ENCODE results near the gene PIK3C2G. TPM values are rescaled to one million over a fixed set of nuclear protein-coding genes. Genes with fewer than 3 reads are reported as not detected.

PIK3C2G gene
- total RNA-seq, 1 experiment from 2014 or later: not detected

DNA sequence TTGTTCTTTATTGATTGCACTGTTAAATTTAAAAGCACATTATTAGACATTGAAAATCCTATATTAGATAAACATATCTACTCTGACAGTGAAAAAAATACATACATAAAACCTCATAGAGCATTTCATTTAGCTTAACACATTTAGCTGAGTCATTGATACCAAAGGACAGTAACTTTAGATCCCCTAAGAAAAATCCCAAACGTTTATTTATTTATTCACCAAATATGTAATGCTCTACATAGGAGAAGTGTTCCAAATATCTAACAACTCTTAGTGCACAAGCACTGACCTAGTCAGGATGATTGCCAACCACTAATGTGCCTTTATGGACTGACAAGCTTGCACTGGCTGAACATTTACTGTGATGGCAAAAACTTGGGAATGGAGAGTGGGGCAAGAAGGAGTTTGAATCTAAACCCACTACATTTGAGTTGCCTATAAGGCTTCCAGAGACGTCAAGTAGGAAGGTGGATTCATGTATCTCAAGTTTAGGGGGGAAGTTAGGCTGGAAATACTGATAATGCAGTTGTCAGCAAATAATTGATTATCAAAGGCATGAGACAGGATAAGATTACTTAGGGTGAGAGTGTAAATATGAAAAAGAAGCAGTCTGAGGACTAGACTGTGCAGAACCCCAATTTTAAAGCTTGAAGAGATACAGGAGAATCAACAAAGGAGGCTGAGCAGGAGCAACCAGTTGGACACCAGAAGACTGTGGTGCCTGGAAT is 320.1 kb downstream of the PIK3C2G start:
- Histone ChIP-seq H3K9me3 (ENCODE audit: low read length) (no peaks in the 10 kb centered on the region), H3K9ac (ENCODE audit: low read length) (no peak overlapping the region), H3K9me2 (replicated peaks; ENCODE audit: insufficient read depth, low read length) (no peaks in the 10 kb centered on the region), H3K4me2 (ENCODE audit: low read depth, low read length, poor library complexity, severe bottlenecking) (no peak overlapping the region), H4K20me1 (ENCODE audit: insufficient read depth, low read depth, low read length) (no peaks in the 10 kb centered on the region), H3K4me3 (ENCODE audit: low read length) (no peak overlapping the region), H2AFZ (ENCODE audit: low read length) (no peak overlapping the region), H3K27me3 (ENCODE audit: low read length) (no peaks in the 10 kb centered on the region), H3K4me1 (ENCODE audit: low read length) (no peaks in the 10 kb centered on the region), H3K27ac (ENCODE audit: low read length) (no peak overlapping the region), H3K36me3 (ENCODE audit: insufficient read depth, low read length) (no peaks in the 10 kb centered on the region), H3K79me2 (ENCODE audit: low read length) (no peaks in the 10 kb centered on the region)
- no peak for DNase-seq

DNA sequence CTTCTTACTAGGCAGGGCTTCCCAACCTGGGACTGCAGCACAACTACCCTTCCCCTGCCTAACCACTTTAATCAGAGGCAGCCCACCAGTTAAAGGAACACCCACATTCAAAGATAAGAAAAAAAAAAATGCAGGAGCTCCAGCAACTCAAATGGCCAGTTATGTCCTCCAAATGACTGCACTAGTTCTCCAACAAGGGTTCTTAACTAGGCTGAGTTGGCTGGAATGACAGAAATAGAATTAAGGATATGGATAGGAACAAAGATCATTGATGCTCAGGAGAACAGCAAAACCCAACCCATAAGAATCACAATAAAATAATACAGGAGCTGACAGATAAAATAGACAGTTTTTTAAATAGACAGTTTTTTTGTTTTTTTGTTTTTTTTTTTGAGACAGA is 322.3 kb downstream of the PIK3C2G start:
- no peak overlapping the region for H3K4me3 ChIP-seq (ENCODE audit: low read length)
- no peak overlapping the region for H2AFZ ChIP-seq (ENCODE audit: low read length)
- H3K9me3 ChIP-seq (ENCODE audit: low read length): no peaks in the 10 kb centered on the region; the same call in 1 of the 2 replicates
- H3K9me2 ChIP-seq (replicated peaks; ENCODE audit: insufficient read depth, low read length): no peaks in the 10 kb centered on the region
- no peak overlapping the region for H3K27ac ChIP-seq (ENCODE audit: low read length)
- no peaks in the 10 kb centered on the region for H3K79me2 ChIP-seq (ENCODE audit: low read length)
- H3K27me3 ChIP-seq (ENCODE audit: low read length): no peaks in the 10 kb centered on the region
- no peaks in the 10 kb centered on the region for H4K20me1 ChIP-seq (ENCODE audit: insufficient read depth, low read depth, low read length)
- no peak for DNase-seq
- H3K36me3 ChIP-seq (ENCODE audit: insufficient read depth, low read length): no peaks in the 10 kb centered on the region
- H3K4me1 ChIP-seq (ENCODE audit: low read length): no peaks in the 10 kb centered on the region
- no peak overlapping the region for H3K4me2 ChIP-seq (ENCODE audit: low read depth, low read length, poor library complexity, severe bottlenecking)
- no peak overlapping the region for H3K9ac ChIP-seq (ENCODE audit: low read length)

DNA sequence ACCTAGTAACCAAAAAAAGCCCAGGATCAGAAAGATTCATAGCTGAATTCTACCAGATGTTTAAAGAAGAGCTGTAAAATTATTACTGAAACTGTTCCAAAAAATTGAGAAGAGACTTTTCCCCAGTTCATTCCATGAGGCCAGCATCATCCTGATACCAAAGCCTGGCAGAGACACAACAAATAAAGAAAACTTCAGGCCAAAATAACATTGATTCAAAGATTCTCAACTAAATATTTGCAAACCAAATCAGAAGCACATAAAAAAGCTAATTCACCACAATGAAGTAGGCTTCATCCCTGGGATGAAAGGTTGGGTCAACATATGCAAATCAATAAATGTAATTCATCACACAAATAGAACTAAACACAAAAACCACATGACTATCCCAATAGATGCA is 325.3 kb downstream of the PIK3C2G start:
- no peak for DNase-seq
- no peak overlapping the region for H2AFZ ChIP-seq (ENCODE audit: low read length)
- H3K4me3 ChIP-seq (ENCODE audit: low read length): no peak overlapping the region
- no peak overlapping the region for H3K4me2 ChIP-seq (ENCODE audit: low read depth, low read length, poor library complexity, severe bottlenecking)
- H3K9me2 ChIP-seq (replicated peaks; ENCODE audit: insufficient read depth, low read length): no peaks in the 10 kb centered on the region
- no peaks in the 10 kb centered on the region for H3K79me2 ChIP-seq (ENCODE audit: low read length)
- H3K9me3 ChIP-seq (ENCODE audit: low read length): peaks cover 2% of the 10 kb centered on the region; the same call in 1 of the 2 replicates
- no peak overlapping the region for H3K9ac ChIP-seq (ENCODE audit: low read length)
- no peaks in the 10 kb centered on the region for H3K36me3 ChIP-seq (ENCODE audit: insufficient read depth, low read length)
- no peak overlapping the region for H3K27ac ChIP-seq (ENCODE audit: low read length)
- no peaks in the 10 kb centered on the region for H3K27me3 ChIP-seq (ENCODE audit: low read length)
- no peaks in the 10 kb centered on the region for H4K20me1 ChIP-seq (ENCODE audit: insufficient read depth, low read depth, low read length)
- H3K4me1 ChIP-seq (ENCODE audit: low read length): no peaks in the 10 kb centered on the region

DNA sequence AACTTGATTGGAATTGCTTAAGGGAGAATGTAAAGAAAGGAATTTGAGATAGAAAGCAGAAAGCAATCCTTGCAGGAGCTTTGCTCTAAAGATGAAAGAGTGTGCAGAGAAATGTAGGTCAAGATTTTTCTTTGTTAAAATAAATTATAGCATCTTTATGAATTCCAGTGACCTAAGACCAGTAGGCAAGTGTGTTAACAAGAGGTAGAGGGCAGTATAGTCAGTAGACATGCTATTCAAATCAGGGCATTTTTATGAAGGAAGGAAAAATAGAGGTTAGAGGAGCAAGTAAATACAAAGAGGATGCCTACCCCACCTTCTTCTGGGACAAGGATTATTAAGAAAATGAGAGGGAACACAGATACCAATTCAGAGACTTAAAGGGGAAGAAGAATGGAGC is 328.0 kb downstream of the PIK3C2G start:
- no peak overlapping the region for H3K4me2 ChIP-seq (ENCODE audit: low read depth, low read length, poor library complexity, severe bottlenecking)
- no peaks in the 10 kb centered on the region for H3K36me3 ChIP-seq (ENCODE audit: insufficient read depth, low read length)
- no peak for DNase-seq
- no peak overlapping the region for H3K27ac ChIP-seq (ENCODE audit: low read length)
- H2AFZ ChIP-seq (ENCODE audit: low read length): no peak overlapping the region
- H3K9me3 ChIP-seq (ENCODE audit: low read length): peaks cover 2% of the 10 kb centered on the region; the same call in 1 of the 2 replicates
- H4K20me1 ChIP-seq (ENCODE audit: insufficient read depth, low read depth, low read length): no peaks in the 10 kb centered on the region
- no peak overlapping the region for H3K4me3 ChIP-seq (ENCODE audit: low read length)
- no peaks in the 10 kb centered on the region for H3K4me1 ChIP-seq (ENCODE audit: low read length)
- H3K9ac ChIP-seq (ENCODE audit: low read length): no peak overlapping the region
- no peaks in the 10 kb centered on the region for H3K27me3 ChIP-seq (ENCODE audit: low read length)
- H3K79me2 ChIP-seq (ENCODE audit: low read length): no peaks in the 10 kb centered on the region
- H3K9me2 ChIP-seq (replicated peaks; ENCODE audit: insufficient read depth, low read length): no peaks in the 10 kb centered on the region

DNA sequence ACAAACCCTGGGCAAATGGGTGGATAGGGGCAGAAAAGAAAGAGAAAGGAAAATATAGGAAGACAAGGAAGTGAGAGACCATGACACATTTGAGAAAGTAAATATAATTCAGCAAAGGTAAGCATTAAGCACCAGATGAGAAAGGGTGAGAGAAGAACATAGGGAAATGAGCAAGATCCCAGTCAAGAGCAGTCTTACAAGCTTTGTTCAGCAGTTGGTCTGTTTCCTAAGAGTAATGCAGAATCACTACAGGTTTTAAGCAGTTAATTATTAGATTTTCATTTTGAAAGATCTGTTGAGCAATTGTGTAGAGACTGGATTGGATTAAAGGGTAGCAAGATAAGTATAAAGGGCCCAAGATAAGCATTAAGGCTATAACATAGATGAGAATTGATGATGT is 330.2 kb downstream of the PIK3C2G start:
- Histone ChIP-seq H3K27ac (ENCODE audit: low read length) (no peak overlapping the region), H3K79me2 (ENCODE audit: low read length) (no peaks in the 10 kb centered on the region), H4K20me1 (ENCODE audit: insufficient read depth, low read depth, low read length) (no peaks in the 10 kb centered on the region), H3K4me2 (ENCODE audit: low read depth, low read length, poor library complexity, severe bottlenecking) (no peak overlapping the region), H3K4me1 (ENCODE audit: low read length) (no peaks in the 10 kb centered on the region), H3K27me3 (ENCODE audit: low read length) (no peaks in the 10 kb centered on the region), H3K9ac (ENCODE audit: low read length) (no peak overlapping the region), H3K4me3 (ENCODE audit: low read length) (no peak overlapping the region), H3K36me3 (ENCODE audit: insufficient read depth, low read length) (no peaks in the 10 kb centered on the region), H3K9me3 (ENCODE audit: low read length) (peaks cover 2% of the 10 kb centered on the region; the same call in 1 of the 2 replicates), H3K9me2 (replicated peaks; ENCODE audit: insufficient read depth, low read length) (no peaks in the 10 kb centered on the region), H2AFZ (ENCODE audit: low read length) (no peak overlapping the region)
- DNase-seq: no peak

DNA sequence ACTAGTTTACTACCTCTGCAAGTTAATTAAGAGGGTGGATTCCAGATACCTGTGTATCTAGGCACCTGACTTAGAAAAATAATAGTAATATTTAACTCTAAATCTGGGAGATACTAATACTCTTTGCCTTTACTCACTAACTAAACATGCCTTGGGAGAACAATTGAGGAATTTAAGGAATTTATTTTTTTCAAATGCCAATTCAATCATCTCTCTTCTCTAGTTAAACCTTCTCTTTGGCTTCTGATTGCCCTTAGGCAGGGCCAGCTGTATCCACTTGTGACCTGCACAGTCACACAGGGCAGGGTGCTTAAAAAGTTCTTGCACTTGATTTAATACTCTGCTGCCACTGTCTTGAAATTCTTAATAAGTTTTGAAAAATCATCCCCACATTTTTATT is 334.1 kb downstream of the PIK3C2G start:
- H3K9ac ChIP-seq (ENCODE audit: low read length): no peak overlapping the region
- H3K9me2 ChIP-seq (replicated peaks; ENCODE audit: insufficient read depth, low read length): no peaks in the 10 kb centered on the region
- H4K20me1 ChIP-seq (ENCODE audit: insufficient read depth, low read depth, low read length): no peaks in the 10 kb centered on the region
- H3K27ac ChIP-seq (ENCODE audit: low read length): no peak overlapping the region
- DNase-seq: no peak
- no peaks in the 10 kb centered on the region for H3K36me3 ChIP-seq (ENCODE audit: insufficient read depth, low read length)
- no peaks in the 10 kb centered on the region for H3K4me1 ChIP-seq (ENCODE audit: low read length)
- no peak overlapping the region for H2AFZ ChIP-seq (ENCODE audit: low read length)
- H3K4me3 ChIP-seq (ENCODE audit: low read length): no peak overlapping the region
- no peaks in the 10 kb centered on the region for H3K79me2 ChIP-seq (ENCODE audit: low read length)
- H3K4me2 ChIP-seq (ENCODE audit: low read depth, low read length, poor library complexity, severe bottlenecking): no peak overlapping the region
- H3K27me3 ChIP-seq (ENCODE audit: low read length): no peaks in the 10 kb centered on the region
- H3K9me3 ChIP-seq (ENCODE audit: low read length): no peaks in the 10 kb centered on the region

DNA sequence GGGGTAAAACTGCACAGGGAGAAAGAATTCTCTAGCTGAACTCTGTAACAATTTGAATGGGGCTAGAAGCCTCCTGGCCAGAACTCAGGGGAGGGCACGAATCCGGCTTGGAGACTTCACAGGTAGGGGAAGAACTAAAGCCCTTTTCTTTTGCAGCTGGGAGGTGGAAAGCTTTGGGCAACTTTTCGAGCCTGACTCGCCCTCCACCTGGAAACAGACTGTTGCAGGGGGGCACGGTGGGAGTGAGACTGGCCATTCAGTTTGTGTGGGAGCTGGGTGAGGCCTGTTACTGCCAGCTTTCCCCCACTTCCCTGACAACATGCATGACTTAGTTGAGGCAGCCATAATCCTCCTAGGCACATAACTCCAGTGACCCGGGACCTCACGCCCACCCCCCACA is 340.6 kb downstream of the PIK3C2G start:
- H3K9ac ChIP-seq (ENCODE audit: low read length): no peak overlapping the region
- H3K27me3 ChIP-seq (ENCODE audit: low read length): no peaks in the 10 kb centered on the region
- DNase-seq: no peak
- no peaks in the 10 kb centered on the region for H4K20me1 ChIP-seq (ENCODE audit: insufficient read depth, low read depth, low read length)
- H3K4me3 ChIP-seq (ENCODE audit: low read length): no peak overlapping the region
- no peak overlapping the region for H3K27ac ChIP-seq (ENCODE audit: low read length)
- no peaks in the 10 kb centered on the region for H3K36me3 ChIP-seq (ENCODE audit: insufficient read depth, low read length)
- no peaks in the 10 kb centered on the region for H3K9me3 ChIP-seq (ENCODE audit: low read length)
- no peak overlapping the region for H3K4me2 ChIP-seq (ENCODE audit: low read depth, low read length, poor library complexity, severe bottlenecking)
- no peaks in the 10 kb centered on the region for H3K79me2 ChIP-seq (ENCODE audit: low read length)
- no peak overlapping the region for H2AFZ ChIP-seq (ENCODE audit: low read length)
- no peaks in the 10 kb centered on the region for H3K9me2 ChIP-seq (replicated peaks; ENCODE audit: insufficient read depth, low read length)
- no peaks in the 10 kb centered on the region for H3K4me1 ChIP-seq (ENCODE audit: low read length)

DNA sequence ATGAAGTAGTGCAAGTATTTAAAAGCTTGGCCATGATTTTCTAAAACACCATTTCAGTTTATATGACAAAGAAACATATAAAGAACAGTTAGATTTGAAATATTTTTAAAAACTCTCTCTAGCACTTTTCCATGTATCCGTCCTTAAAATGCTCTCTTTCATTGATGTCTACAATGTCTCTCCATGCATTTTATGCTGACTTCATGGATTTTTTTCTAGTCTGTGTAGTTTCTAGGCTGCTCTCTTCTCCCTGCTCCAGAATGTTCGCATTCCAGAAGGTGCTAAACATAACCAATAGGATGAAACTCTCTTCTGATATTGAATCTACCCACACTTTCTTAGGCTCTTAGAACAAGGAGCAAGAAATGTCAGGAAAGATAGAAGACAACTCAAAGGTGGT is 351.7 kb downstream of the PIK3C2G start:
- H3K36me3 ChIP-seq (ENCODE audit: insufficient read depth, low read length): no peaks in the 10 kb centered on the region
- no peak overlapping the region for H3K4me2 ChIP-seq (ENCODE audit: low read depth, low read length, poor library complexity, severe bottlenecking)
- no peaks in the 10 kb centered on the region for H3K4me1 ChIP-seq (ENCODE audit: low read length)
- no peaks in the 10 kb centered on the region for H4K20me1 ChIP-seq (ENCODE audit: insufficient read depth, low read depth, low read length)
- no peak overlapping the region for H3K9ac ChIP-seq (ENCODE audit: low read length)
- no peaks in the 10 kb centered on the region for H3K79me2 ChIP-seq (ENCODE audit: low read length)
- H2AFZ ChIP-seq (ENCODE audit: low read length): no peak overlapping the region
- no peak overlapping the region for H3K4me3 ChIP-seq (ENCODE audit: low read length)
- no peak for DNase-seq
- no peak overlapping the region for H3K27ac ChIP-seq (ENCODE audit: low read length)
- no peaks in the 10 kb centered on the region for H3K9me2 ChIP-seq (replicated peaks; ENCODE audit: insufficient read depth, low read length)
- no peaks in the 10 kb centered on the region for H3K27me3 ChIP-seq (ENCODE audit: low read length)
- no peaks in the 10 kb centered on the region for H3K9me3 ChIP-seq (ENCODE audit: low read length)

Data from Karpas-422 (cell line).